ENCODE data around the gene ADPRHL1. TPM values are rescaled to one million over a fixed set of nuclear protein-coding genes. Genes with fewer than 3 reads are reported as not detected.
"Not testable (repeated sequence)": the region's sequence is repeated elsewhere in the genome, so short reads cannot be mapped to it uniquely, and the experiment has no call there.

Gene ADPRHL1
- total RNA-seq, 1 donor: 2.4 TPM

DNA sequence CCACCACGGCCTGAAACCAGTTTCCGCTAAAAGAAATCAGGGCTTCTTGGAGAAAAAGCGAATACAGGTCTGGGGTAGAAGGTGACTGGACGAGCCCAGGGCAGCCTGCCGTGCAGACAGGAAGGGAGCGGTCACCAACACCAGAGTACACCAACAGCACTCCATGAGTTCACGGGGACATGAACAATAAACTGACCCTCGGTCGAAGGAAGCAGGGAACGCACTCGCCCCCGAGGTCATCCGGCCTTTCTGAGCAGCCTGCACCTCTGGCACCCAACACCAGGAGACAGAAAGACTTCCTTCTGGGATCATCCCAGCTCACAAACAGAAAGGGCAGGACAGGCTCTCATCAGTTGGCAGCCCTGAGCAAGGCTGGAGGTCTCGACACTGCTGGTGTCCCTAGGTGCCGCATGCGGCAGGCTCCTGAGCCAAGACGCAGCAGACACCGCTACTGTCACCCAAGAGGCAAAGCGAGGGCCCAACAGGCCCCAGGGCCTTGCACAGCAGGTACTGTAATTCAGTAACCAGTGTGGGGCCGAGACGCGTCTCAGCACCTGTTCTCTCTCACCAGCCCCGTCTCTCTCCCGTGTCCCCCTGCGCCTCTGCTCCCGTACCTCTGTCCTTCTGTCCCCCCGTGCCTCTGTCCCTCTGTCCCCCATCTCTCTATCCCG is 19.2 kb upstream of the ADPRHL1 start:
- no peak overlapping the region for H3K4me3 ChIP-seq (ENCODE audit: low read depth, low read length)
- DNase-seq (ENCODE audit: low read depth): no peak
- TF ChIP-seq, protein P1, sequence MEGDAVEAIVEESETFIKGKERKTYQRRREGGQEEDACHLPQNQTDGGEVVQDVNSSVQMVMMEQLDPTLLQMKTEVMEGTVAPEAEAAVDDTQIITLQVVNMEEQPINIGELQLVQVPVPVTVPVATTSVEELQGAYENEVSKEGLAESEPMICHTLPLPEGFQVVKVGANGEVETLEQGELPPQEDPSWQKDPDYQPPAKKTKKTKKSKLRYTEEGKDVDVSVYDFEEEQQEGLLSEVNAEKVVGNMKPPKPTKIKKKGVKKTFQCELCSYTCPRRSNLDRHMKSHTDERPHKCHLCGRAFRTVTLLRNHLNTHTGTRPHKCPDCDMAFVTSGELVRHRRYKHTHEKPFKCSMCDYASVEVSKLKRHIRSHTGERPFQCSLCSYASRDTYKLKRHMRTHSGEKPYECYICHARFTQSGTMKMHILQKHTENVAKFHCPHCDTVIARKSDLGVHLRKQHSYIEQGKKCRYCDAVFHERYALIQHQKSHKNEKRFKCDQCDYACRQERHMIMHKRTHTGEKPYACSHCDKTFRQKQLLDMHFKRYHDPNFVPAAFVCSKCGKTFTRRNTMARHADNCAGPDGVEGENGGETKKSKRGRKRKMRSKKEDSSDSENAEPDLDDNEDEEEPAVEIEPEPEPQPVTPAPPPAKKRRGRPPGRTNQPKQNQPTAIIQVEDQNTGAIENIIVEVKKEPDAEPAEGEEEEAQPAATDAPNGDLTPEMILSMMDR (IDR thresholded peaks at IDR 0.05; ENCODE audit: insufficient read depth, low read length): no peak

DNA sequence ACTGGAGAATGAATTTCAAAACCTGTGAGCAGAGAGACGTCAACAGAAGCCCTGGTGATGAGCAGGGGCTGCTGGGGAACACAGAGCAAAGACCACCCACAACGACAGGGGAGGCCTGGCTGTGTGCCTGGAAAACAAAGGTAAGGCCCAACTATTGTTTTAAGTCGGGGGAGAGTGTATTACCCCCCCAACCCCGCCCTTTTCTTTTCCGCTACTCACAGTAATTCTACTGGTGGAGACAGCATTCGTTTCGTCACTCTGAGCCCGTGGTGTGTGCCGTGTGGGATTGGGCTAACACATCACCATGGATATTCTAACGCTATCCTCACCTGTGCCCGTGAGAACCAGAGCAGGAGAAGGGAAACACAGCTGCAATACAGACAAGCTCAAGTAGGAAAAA is 18.6 kb upstream of the ADPRHL1 start:
- no peak for DNase-seq (ENCODE audit: low read depth)
- TF ChIP-seq, protein P1 (IDR thresholded peaks at IDR 0.05; ENCODE audit: insufficient read depth, low read length): no peak
- H3K4me3 ChIP-seq (ENCODE audit: low read depth, low read length): no peak overlapping the region

DNA sequence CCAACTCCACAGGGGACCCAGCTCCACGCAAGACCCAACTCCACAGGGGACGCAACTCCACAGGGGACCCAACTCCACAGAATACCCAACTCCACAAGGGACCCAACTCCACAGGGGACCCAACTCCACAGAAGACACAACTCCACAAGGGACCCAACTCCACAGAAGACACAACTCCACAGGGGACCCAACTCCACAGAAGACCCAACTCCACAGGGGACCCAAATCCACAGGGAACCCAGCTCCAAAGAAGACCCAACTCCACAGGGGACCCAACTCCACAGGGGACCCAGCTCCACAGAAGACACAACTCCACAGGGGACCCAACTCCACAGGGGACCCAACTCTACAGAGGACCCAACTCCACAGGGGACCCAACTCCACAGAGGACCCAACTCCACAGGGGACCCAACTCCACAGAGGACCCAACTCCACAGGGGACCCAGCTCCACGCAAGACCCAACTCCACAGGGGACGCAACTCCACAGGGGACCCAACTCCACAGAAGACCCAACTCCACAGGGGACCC is 17.4 kb upstream of the ADPRHL1 start:
- H3K4me3 ChIP-seq (ENCODE audit: low read depth, low read length); DNase-seq (ENCODE audit: low read depth): not testable (repeated sequence)

DNA sequence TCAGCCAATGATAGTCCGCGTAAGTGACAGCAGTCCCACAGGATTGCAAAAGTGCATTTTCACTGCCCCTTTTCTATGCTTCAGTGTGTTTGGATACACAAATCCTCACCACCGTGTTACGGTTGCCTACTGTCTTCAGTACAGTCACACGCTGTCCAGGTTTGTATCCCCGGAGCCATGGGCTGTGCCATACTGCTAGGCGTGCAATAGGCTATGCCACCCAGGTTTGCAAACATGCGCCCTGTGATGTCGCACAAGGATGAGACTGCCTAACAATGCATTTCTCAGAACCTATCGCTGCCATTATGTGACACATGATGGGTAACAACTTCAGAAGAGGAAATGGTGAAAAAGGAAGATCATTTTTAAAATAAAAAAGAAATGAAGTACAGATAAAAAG is 16.8 kb upstream of the ADPRHL1 start:
- DNase-seq (ENCODE audit: low read depth): no peak
- TF ChIP-seq, protein P1 (IDR thresholded peaks at IDR 0.05; ENCODE audit: insufficient read depth, low read length): no peak

DNA sequence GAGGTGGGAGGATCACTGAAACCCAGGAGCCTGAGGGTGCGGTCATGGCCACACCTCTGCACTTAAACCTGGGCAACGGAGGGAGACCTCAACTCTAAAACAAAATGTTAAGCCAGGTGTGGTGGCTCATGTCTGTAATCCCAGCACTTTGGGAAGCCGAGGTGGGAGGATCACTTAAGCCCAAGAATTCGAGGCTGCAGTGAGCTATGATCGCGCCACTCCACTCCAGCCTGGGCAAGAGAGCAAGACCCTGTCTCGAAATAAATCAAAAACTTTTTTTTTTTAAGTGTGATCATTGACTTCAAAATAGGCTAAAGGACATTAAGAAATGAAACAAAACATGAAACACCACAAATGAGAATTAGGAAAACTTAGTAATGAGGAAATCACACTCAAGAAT is 16.3 kb upstream of the ADPRHL1 start:
- no peak overlapping the region for H3K4me3 ChIP-seq (ENCODE audit: low read depth, low read length)
- TF ChIP-seq, protein P1 (IDR thresholded peaks at IDR 0.05; ENCODE audit: insufficient read depth, low read length): no peak
- DNase-seq (ENCODE audit: low read depth): no peak

More for the DNA sequence above, 16.8 kb upstream of the ADPRHL1 start:
- no peak overlapping the region for H3K4me3 ChIP-seq (ENCODE audit: low read depth, low read length)

DNA sequence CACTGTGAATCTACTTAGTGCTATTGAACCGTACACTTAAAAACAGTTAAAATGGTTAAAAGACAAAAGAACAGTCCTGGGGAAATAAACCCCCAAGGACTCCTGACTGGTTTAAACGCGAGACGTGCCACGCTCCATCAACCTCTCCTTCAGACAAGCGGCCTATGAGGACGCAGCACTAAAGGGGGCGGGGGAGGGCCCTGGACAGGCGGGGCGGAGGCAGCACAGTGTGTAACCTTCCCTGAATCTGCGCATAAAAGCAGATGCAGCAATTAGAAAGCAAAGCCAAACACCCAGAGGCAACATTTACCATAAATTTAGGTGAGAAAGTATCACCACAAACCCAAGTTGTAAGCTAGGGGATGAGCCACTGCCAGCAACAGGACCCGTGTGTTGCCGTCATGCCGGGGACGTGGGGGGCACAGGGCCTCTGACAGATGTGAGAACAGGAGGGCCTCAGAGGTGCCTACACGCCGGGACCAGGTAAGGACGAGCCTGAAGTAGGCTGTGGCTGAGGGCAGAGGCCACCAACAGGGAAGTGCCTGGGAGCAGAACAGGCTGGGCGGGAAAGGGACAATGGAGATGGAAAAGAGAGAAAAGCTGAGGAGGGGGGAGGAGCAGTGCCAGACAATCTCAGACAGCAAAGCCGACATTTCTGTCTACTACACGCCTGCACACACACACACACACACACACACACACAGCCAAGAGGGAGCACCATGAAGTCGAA is 15.3 kb upstream of the ADPRHL1 start:
- TF ChIP-seq, protein P1 (IDR thresholded peaks at IDR 0.05; ENCODE audit: insufficient read depth, low read length): no peak
- no peak for DNase-seq (ENCODE audit: low read depth)
- H3K4me3 ChIP-seq (ENCODE audit: low read depth, low read length): no peak overlapping the region

DNA sequence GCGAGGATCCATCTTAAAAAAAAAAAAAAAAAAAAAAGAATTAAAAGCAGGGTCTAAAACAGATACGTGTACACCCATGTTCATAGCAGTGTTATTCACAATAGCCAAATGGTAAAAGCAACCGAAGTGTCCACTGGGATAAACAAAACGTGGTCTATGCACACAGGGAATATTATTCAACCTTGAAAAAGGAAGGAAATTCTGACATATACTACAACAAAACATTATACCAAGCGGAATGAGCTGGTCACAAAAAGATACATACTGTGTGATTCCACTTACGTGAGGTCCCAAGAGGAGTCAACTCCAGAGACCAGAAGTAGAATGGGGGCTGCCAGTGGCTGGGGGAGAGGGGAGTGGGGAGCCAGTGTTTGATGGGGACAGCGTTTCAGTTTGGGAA is 14.7 kb upstream of the ADPRHL1 start:
- DNase-seq (ENCODE audit: low read depth): no peak
- TF ChIP-seq, protein P1 (IDR thresholded peaks at IDR 0.05; ENCODE audit: insufficient read depth, low read length): no peak
- no peak overlapping the region for H3K4me3 ChIP-seq (ENCODE audit: low read depth, low read length)

Data from fibroblast of the aortic adventitia (primary cell).